GM18508 (cell line): ENCODE data around the gene SLC9A4.

Experiments
- ATAC-seq: cut with Tn5 transposase; IDR thresholded peaks from one replicate; pipeline ENCODE4 v1.9.1; 2021; ENCODE audit warnings: moderate number of reproducible peaks; ENCODE audit not compliant: insufficient read depth, unreplicated experiment

The SLC9A4 gene

DNA sequence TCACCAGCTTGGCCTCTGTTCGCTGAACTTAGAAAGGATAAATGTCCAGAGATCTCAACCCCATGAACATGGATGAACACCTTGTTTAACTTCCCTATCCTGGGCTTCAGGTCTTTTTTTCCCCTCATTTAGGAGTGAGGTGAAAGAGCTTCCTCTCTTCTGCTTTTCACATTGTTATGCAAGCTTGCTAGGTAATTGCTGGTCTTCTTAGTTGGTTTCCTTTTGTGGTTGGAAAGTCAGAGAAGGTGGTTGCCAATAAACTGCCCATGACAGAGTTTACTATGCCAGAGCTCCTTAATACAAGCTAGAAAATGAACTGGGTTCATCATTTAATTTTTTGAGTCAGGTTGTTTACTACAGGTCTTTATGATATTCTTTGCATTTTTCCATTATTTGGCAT, 16.6 kb downstream of the SLC9A4 start:
- ATAC-seq: no peak

DNA sequence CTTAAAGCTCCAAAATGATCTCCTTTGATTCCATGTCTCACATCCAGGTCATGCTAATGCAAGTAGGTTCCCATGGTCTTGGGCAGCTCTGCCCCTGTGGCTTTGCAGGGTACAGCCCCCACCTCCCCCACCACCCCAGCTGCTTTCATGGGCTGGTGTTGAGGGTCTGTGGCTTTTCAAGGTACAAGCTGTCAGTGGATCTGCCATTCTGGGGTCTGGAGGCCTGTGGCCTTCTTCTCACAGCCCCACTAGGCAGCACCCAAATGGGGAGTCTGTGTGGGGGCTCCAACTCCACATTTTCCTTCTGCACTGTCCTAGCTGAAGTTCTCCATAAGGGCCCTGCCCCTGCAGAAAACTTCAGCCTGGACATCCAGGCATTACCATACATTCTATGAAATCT, 19.0 kb downstream of the SLC9A4 start:
- no peak for ATAC-seq

DNA sequence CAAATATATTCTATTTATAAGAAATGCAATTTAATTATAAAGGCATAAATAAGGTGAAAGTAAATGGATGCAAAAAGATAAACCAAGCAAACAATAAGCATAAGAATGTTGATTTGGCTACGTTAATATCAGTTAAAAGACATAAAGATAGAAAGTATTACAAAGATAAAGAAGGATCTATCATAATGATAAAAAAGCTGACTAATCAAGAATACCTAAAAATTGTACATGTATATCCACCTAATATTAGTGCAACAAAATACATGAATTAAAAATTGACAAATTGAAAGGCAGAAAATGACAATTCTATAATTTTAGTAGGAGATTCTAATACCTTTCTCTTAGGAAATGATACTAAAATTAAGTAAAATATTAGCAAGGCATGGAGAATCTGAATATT, 21.5 kb downstream of the SLC9A4 start:
- ATAC-seq: no peak

DNA sequence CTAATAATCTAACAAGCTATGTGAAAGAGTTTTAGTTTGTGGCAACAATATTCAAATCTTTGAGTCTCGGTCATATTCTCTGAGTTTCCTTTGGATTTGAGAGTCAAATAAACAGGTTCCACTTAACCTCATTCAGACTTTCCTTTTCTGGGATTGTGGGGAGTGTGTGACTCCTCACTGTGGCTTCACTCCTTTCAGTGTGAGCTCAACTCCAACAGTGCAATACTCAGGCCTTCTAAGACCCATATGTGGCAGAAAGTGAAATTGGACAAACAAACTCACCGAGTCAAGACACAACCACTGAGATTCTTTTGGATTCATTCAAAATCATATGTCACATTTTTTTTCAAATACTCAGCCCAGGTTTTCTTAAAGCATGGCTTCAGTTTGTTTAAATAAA, 25.4 kb downstream of the SLC9A4 start:
- no peak for ATAC-seq

DNA sequence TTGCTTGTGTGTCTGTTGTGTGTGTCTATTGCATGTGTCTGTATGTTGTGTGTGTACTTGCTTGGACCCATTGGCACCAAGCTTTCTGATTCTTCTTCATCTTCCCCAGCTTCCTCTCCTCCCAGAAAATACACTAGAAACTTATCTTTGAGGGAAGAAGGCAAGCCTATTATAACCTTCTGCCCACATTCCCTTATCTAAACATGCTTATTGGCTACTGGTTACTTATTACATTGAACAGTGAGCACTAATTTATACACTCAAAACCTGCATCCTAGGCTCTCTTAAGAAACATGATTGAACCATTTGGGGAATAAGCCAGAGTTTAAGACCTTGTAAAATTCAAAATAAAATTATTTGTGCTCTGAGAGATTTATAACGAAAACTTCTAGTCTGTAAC, 26.5 kb downstream of the SLC9A4 start:
- ATAC-seq: no peak

DNA sequence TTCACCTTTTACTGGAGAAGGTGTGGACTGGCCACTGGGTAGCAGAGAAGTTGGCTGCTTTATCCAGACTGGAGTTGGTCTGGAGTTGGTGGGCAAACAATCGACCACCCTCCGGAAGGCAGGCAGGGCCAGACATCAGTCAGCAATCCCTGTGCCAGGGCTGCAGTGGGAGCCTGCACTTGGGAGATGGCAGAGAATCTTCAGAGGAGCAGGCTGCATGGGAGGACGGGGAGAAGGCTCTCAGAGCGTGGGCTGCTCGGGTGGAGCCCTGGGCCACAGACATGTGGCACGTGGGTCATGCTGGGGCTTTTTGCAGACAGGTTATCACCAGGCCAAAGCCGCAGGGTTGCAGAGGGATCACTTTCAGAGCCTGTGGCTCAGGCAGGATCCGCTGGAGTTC, 29.6 kb downstream of the SLC9A4 start:
- no peak for ATAC-seq

DNA sequence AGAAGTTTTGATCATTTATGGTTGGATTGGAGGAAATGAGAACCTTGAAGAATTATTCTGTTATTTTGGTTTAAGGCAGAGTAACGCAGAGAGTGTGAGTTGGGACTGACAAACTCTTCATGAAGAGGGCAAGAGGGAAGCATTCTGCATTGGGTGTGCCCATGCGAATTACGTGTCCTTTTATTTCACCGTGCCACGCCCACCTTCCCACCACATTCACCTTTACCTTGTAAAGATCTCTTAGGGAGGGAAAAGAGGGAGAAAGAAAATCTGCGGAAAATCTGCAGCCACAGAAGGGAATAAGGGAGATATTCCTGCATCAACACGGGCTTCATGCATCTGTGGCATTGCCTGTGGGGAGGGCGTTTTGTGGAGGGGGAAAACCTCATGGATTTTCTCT, 31.8 kb downstream of the SLC9A4 start:
- no peak for ATAC-seq

DNA sequence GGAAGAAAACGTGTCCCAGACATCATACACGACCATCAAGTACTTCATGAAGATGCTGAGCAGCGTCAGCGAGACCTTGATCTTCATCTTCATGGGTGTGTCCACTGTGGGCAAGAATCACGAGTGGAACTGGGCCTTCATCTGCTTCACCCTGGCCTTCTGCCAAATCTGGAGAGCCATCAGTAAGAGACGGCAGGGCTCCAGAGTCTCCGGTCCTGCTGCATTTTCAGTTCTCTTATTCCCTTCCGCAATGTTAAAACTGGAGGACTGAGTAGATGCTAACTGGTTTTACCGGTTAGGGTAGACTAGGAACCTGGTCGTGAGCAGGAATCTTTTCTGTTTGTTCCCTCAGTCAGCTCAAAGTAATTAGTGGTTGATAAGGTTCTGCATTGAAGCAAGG, 32.3 kb downstream of the SLC9A4 start:
- ATAC-seq: no peak

DNA sequence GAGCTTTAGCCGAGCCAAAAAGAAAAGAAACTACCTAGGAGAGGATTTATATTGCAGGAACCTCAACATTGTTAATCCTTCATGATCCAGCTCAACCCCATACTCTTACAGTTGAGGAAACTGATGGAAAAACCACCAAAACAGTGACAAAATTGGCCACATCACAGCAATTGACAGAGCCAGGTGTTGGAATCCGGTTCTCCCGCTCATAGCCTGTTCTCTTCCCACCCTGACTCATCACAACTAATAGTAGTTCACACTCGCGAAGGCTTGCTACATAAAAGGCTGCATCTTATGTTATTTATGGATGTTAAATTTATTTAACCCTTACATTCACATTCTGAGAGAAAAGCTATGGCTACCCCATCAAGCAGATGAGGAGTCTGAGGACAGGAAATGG, 33.7 kb downstream of the SLC9A4 start:
- no peak for ATAC-seq

DNA sequence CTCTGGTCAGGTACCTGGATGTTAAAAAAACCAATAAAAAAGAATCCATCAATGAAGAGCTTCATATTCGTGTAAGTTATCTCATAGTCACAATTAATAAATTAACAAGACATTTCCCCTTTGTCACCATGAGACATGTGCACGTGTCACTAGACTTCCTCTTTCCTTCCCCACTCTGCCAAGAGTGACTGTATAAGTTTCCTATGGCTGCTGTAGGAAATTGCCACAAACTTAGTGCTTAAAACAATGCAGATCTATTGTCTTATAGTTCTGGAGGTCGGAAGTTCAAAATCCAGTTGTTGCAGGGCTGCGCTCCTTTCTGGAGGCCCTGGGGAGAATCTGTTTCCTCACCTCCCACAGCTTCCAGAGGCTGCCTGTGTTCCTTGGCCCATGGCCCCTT, 35.8 kb downstream of the SLC9A4 start:
- no peak for ATAC-seq

DNA sequence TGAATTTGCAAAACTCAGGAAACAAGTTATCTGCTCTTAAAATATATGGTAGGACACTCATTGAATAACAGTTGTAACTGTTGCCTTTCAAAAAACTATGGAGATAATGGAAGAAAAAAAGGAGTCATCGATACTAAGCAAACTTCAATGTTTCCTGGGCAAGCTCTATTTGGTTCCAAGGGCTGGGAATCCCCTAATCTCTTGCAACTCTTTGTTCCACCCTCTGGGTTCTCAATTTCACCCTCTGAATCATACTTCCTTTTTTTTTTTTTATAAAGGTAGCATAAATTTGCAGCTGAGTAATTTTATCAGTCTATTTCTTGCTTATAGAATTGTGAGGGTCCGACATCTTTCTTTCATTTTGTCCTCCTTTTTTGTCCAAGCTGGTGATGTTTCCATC, 36.7 kb downstream of the SLC9A4 start:
- ATAC-seq: no peak

DNA sequence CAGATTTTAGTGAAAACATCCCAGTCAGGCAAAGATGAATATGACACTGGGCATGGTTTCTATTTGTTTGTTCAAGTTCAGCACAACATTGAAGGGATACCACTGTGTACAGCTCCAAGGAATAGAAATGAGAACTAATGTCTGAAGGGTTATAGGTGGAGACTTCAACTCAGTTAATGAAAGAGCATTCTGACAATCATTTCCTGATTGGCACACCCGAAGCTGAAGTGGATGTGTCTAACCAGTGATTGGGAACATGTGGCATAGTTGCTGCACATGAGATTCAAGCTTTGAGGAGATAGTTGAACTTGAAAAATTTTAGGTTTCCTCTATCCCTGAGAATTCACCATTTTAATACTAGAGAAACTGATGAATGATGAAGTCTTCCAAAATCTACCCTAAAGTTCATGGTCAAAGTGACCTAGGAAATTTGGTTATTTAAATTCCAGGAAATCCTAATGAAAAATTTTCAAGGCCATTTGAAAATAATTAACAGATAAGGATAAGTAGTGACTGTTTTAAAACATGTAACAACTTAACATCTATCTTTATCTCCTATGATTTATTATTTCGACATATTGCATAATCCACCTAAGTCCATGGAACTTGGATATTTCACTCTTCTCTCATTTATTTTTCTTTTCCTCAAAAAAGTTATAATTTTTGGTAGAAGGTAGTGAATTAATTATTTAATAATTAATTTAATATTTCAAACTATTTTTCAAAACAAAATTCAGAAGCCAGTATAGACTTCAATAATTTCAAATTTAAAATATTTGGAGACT, 38.0 kb downstream of the SLC9A4 start:
- ATAC-seq: no peak

DNA sequence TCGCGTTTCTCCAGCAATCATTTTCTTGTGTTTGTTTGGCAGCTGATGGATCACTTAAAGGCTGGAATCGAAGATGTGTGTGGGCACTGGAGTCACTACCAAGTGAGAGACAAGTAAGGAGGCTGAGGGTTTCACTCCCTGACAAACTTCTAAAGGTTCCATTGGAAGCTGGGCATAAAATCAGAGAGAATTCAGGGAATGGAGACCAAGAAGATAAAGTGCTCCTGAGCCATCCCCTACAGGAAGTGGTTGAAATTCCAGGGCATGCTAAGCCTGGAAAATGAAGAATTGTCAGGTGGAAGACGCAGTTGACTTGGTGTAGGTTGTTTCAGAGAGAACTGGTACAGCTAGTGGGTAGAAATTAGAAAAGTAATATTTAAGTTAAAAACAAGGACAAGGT, 39.1 kb downstream of the SLC9A4 start:
- no peak for ATAC-seq

DNA sequence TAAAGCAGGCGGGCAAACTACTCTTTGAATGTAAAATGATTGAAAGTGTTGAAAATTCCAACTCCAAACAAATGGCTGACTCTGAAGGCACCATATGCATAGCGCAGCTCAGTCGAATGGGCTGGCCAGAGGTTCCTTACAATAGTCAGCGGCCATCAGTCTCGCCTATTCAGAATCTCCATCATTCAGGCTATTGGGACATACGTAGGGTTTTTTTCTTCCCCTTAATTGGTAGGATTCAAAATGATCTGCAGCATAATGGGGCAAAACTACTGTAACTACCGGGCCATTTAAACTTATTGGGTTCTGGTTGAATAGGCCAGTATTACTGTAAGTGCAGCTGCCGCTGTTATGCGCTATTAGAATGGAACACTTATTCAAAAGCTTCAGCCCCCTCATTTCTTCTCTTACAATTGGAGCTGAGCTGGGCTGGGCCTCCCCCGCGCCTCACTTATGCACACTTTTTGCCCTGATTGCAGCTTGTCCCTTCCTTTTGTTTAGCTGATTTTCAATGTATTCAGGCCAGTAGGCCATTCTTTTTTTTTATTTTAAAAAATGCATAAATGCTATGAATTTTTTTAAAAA, 40.4 kb downstream of the SLC9A4 start:
- ATAC-seq: no peak

DNA sequence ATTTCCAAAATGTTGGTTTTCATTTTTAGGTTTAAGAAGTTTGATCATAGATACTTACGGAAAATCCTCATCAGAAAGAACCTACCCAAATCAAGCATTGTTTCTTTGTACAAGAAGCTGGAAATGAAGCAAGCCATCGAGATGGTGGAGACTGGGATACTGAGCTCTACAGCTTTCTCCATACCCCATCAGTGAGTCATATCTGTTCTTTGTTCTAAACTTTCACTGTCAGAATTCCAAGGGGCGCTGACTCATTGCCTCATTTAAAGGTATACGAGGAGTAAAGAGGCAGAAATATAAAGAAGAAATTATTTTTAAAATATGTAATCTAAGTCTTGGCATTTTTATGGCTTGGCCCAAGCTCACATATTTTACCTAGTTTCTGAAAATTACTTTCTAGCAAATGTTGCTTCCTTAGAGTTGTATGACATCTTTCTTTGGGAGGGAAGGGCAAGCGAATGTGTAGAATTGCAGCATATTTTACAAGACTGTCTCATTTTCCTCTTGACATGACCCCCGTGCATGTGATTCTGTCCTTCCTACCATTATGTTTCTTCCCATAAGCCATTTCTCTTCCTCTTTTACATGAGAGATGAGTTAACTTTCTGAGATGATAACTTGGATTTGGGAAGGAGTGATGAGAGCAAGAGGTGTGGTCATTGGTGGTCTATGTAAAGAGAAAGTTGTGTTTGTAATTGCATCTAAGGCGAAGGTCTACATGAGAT, 41.2 kb downstream of the SLC9A4 start:
- ATAC-seq: no peak

DNA sequence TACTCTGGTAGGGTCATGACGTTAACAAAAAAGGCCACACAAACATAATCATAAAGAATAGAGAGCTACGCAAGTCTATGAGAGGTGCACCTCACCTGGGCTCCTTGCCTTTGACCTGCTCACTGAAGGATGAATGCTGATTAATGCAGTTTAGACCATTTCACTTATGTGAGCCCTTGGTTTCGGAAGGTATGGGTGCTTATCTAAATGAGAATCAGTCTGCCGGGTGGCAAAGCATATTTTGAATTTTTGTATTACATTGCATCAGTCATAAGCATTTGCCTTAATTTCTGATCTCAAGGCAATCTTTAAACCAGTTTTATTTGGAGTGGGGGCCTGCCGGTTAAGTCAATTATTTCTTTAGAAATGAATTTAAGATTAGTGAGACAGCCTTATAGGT, 42.8 kb downstream of the SLC9A4 start:
- no peak for ATAC-seq

DNA sequence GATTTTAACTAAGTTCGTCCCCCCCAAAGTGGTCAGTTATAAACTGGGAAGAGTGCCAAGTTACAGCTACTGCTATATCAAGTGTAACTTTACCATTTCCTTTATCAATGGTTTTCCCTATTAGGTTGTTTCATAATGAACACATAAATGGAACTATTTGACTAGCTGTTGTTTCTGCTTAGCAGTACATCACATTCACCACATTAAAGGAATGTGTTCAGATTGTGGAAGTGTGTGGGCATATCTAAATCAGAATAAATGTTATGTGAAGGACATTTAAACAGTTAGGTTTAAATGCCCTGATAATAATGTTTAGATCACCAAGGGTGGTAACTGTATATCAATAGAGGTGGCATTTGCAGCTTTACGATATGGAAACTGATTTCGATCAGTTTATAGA, 45.1 kb downstream of the SLC9A4 start:
- ATAC-seq: no peak

DNA sequence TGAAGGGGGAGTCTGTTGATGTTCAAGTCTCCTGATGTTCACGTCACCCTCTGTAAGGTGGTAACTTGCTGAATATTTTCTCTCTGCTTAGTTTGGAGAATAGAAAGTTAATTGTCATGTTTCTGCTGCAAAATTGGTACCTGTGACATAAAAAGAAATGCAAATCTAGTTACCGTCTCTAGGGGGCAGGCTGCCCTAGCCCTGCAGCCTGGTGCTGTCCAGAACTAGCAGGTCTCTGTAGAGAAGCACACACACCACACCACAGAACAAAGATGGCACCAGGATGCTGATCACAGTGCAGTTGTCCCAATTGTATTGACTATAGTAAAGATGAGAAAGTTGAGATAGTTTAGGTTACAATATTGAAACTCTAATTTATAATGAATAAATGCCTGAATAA, 47.0 kb downstream of the SLC9A4 start:
- no peak for ATAC-seq

DNA sequence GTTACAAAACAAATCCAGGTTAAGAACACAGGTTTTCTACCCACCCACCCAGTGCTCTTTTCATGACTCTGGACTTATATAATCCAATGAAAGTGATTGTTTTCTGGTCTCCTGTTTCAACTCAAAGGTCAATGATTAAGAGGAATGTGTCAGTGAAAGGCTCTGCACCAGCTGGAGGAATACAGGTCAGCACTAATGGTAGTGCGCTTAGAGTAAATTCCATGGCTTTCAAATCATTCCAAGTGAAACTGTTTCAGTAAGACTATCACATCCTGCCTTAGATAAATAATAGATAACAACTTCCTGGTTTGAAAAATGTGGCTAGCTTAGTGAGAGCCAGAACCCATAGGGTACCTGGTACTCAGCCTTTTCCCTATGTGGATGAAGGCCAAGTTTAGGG, 47.8 kb downstream of the SLC9A4 start:
- no peak for ATAC-seq

DNA sequence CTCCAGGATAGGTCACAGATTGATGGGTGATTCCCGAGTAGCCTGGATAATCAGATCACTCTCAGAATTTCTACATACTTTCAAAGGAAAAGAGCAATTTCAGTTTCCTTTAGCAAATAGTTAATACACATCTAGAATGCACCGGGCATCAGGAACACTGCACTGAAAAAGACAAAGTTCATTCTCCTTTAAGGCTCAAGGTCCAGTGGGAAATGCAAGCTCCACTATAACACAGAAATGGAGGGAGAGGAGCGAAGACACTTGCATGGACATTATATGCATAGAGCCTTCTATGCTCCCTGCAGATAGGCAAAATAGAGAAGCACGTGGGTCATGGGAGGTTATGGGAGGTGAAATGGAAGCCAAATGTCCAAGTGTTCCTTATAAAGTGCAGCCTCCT, 49.1 kb downstream of the SLC9A4 start:
- ATAC-seq: no peak

DNA sequence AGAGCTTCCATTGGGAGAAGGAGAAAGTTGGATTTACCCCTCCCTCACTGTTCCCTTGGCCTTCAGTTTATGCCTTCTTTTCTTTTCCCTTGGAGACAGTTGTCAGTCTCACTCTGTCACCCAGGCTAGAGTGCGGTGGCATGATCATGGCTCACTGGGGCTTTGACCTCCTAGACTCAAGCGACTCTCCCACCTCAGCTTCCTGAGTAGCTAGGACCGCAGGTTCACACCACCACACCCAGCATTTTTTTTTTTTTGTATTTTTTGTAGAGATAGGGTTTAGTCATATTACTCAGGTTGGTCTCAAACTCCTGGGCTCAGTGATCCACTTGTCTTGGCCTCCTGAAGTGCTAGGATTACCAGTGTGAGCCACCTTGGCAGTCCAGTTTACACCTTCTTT, 49.9 kb downstream of the SLC9A4 start:
- no peak for ATAC-seq

DNA sequence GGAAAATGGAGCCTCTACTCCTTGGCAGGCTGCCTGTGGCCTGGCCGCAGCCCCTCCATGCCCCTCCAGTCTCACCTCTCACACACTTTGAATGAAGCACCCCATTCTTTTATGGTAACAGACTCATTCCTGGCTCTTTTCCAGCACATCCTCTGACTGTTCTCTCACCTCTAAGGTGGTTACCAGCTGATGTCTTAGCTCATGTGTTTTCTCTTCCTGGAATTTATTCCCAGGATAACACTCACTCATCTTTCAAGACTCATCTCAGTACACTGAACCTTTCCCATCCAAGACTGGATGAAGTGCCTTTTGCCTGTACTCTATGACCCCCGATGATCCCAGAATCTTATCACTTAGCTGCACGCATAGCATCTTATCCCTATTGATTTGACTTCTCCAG, 50.6 kb downstream of the SLC9A4 start:
- ATAC-seq: no peak
